Measurements from ENCODE around the gene TTLL10.

The TTLL10 gene

GRCh38 chr1:1157426-1157913 is 16.2 kb upstream of the TTLL10 start:
- DNase-seq (ENCODE audit: low spot score) (no peak), FAIRE-seq (no peak)

GRCh38 chr1:1157914-1158710 is 15.6 kb upstream of the TTLL10 start:
- DNase-seq (ENCODE audit: low spot score), result peak; percentile 43
- no peak for FAIRE-seq

DNA sequence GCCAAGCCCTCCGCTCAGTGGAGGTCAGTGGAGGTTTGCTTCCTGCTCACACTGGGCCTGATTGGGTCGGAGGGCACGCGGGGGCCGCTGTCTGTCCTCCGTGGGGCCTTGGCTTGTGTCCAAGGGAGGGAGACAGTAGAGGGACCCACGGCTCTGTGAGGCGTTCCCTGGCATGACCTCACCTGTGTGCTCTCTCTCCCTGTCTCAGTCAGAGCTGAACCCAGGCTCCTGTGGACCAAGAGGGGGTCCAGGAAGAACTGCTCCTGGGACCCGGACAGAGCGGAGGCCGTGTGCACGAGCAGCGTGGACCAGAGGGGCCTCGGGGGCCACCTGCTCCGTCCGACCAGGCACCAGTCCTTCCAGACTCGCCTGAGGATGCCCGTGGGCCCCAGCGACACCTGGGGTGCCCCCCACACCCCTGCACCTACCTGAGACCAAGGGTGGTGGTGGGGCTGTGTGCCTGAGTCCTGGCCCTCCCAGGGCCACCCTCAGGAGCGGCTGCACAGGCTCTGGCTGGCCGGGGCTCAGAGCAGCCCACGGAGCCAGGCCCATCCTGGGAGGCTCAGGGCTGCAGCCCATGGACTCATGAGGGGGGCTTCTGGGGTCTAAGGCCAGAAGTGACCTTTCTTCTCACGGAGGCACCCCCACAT is 13.3 kb upstream of the TTLL10 start:
- no peak for FAIRE-seq

GRCh38 chr1:1161078-1161682 is 12.5 kb upstream of the TTLL10 start:
- no peak for DNase-seq (ENCODE audit: low spot score)
- FAIRE-seq, result no peak

More for the DNA sequence above, 13.3 kb upstream of the TTLL10 start:
- DNase-seq (ENCODE audit: low spot score), result no peak

DNA sequence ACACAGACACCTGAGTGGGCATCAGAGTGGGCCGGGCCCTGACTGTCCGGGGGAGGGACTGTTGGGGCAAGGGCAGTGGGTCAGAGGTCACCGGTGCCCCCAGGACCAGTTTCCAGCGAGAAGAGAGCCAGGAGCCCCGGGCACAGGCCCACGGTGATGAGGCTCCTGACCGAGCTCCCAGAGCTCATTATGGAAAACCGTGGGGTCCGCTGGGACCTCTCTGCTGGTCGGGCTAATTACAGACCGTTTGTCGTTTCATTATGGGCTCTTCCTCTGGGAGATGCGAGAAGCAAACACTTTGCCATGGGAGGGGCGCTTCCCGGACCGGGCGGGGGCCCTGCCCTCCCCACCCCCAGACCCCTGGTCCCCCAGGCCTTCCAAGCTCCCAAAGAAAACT is 12.0 kb upstream of the TTLL10 start:
- no peak for FAIRE-seq
- no peak for DNase-seq (ENCODE audit: low spot score)

DNA sequence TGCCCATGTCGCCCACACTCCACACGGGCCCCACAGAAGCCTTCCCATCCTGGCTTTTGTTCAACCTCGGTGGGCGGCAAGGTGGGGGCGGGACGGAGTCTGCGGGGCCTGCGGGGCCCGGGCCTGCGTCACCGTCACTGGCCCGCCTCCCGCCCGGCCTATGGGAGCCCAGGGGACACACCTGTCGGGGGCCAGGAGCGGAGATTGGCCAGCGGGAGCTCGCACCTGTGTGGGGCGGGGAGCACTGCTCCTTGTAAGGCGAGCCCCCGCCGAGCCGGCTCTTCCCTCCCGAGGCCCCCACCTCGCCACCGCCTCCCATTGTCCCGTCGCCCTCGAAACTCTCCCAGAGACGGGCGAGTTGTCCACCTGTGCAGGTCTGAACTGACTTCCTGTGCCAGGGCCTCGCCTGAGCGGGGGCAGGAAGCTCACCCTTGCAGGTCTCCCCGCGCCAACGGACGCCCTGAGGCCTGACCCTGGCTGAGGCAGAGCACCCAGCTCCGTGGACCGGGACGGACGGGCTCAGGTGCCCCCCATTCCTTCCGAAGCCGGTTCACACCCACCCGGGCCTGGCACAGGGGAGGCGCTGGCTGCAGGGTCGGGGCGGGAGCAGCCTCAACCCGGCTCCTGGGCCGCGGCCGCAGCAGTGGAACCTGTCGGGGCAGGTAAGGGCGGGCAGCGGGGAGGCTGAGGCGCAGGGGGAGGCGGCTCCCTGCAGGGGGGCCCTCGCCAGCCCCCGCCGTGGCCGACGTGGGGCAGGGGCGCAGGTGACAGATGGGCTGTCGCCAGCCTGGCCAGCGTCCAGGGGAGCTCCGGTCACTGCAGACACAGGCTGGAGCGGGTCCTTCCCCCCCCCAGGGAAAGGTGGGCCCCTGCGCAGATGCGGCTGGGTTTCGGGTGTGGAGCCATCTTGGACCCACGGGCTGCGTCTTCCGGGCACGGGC is 10.8 kb upstream of the TTLL10 start:
- no peak for FAIRE-seq
- no peak for DNase-seq (ENCODE audit: low spot score)

GRCh38 chr1:1163538-1164070 is 10.1 kb upstream of the TTLL10 start:
- DNase-seq (ENCODE audit: low spot score) (no peak), FAIRE-seq (no peak)

DNA sequence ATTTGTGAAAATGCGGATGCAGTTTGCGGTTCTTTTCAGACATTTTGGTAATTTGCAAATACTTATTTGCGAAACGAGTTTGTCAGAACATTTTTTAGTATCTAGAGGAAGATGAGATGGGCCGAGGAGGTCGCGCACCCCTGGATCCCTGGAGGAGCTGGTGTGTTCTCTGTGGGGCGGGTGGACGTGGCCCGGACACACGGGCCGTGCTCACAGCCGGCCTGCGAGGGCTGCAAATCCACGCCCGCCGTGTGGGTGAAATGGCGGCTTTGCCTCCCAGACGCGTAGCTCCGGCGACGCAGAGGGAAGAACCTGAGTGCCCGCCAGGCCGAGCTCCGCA is 9.3 kb upstream of the TTLL10 start:
- DNase-seq (ENCODE audit: low spot score), result no peak
- no peak for FAIRE-seq

- no peak for DNase-seq (ENCODE audit: low spot score)
- FAIRE-seq, result no peak
Measured at GRCh38 chr1:1164701-1165451, 8.8 kb upstream of the TTLL10 start.

DNA sequence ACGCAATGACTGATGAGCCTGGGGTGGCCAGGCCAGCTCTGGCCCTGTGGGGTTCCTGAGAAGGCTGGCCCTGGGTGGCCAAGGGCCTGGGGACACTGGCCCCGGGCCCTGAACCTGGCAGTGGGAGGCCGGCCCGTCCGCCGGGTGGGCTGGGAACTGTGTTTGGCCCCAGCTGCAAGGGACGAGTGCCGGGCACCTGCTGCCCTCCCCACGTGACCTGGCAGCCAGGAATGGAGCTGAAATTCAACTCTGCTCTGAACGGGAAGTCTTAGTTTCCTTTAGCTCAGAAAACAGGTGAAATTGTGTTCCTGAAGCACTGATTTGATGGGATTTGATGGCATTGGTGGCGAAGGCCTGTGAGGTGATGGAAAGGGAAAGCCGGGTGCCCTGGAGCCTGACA is 8.2 kb upstream of the TTLL10 start:
- no peak for DNase-seq (ENCODE audit: low spot score)
- FAIRE-seq, result no peak

DNA sequence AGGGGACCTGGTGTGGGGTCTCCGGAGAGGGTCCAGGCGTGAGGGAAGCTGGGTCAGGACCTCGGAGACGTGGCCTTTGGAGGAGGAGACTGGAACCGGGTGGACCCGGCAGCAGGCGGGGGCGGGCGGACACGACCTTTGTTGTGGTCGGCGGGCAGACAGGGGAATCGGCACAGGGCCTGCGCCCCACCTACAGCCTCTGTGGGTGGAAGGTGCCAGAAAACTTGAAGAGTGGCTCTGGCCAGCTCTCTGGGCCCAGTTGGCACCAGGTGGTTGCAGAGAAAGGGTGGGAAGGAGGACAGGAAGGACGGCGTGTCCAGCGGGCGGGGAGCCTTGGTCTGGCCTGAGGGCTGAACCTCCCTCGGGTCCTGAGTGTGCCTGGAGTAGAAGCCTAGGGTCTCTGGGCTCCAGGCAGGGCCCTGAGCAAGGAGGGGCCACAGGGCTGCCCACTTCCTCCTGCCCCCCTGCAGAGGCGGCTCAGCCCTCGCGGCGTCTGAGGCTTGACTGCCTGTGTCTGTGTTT is 7.7 kb upstream of the TTLL10 start:
- FAIRE-seq, result no peak

DNA sequence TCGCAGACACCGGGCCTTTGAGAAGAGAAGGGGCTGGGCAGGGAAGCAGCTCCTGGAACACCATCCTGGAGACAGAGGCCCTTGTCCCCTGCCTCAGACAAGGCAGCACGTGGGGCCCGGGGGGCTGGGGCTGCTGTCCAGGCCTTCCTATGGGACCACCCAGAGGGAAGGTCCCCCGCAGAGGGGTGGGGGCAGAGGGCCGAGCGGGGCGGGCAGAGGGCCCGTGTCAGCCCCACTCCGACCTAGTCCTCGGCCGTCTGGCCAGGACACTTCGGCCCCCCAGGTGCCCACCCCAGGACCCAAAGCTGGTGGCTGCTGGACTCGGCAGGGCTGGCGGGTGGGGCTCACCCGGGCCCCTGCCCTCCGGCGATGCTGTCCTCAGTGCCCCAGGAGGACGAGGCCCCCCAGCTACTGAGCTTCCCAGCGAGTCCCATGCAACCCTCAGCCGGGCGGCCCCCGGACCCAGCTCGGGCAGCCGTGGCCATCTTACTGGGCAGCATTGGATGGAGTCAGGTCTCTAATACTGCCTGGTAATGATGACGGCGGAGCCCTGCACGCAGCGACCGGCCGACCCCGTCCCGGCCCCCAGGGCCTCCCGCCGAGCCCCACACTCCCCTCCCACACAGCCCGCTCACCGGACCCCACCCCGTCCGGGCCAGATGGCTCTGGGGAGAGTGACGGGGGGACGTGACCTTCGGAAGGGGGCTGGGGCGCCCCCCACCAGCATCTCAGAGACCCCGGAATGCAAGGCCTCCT is 6.9 kb upstream of the TTLL10 start:
- no peak for DNase-seq (ENCODE audit: low spot score)
- no peak for FAIRE-seq

More for the DNA sequence above, 7.7 kb upstream of the TTLL10 start:
- DNase-seq (ENCODE audit: low spot score), result no peak

GRCh38 chr1:1167398-1167821 is 6.3 kb upstream of the TTLL10 start:
- DNase-seq (ENCODE audit: low spot score) (no peak), FAIRE-seq (no peak)

GRCh38 chr1:1167841-1168450 is 5.7 kb upstream of the TTLL10 start:
- FAIRE-seq, result no peak
- no peak for DNase-seq (ENCODE audit: low spot score)

DNA sequence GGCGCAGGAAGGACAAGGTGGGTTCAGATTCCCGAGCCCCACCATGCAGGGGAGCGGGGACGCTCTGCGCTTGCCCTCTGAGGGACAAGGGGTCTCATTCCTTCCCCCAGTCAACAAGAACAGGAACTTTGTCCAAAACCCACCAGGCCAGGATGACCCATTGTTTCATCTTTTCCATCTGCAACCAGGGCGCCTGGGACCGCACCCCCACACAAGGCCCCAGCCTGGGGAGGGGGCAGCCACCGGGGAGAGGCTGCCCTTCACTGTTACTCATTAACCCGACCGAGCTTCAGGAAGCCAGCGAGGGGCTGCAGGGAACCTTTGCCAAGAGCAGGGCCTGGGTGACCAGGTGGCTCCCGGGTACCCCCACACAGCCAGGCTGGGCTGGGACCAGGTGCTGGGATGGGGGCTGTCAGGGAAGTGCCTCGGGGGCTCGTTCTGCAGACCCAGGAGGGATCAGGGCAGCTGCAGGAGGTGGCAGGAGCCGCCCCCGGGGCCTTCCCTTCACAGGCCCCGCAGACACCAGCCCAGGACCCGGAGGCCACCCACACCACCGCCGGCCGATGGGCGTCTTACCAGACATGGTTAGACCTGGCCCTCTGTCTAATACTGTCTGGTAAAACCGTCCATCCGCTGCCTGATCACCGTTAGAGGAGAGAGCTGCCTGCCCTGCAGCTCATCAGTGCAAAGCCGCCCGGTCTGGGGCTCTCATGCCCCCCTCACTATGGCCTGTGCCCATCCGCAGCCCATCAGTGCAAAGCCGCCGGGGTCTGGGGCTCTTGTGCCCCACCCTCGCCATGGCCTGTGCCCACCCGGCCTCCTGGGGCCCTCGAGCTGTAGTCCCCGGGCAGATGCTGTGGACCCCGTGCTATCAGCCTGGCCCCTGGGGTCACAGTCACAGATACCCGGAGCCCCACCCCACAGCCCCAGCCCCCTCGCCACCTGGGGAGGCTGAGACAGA is 4.9 kb upstream of the TTLL10 start:
- no peak for FAIRE-seq
- no peak for DNase-seq (ENCODE audit: low spot score)

GRCh38 chr1:1169429-1170214 is 4.1 kb upstream of the TTLL10 start:
- no peak for FAIRE-seq
- no peak for DNase-seq (ENCODE audit: low spot score)

Data from urothelium cell line (cell line).